T-helper 1 cell treated with Interleukin-12 subunit alpha and Interleukin-12 subunit beta and Interleukin-4 antibody, amounts not matched to agents 30 ng/mL and 1 ng/mL, for 36 hours (primary cell): Measurements from ENCODE around the gene CREB3L4. TPM values are rescaled to one million over a fixed set of nuclear protein-coding genes. Genes with fewer than 3 reads are reported as not detected.
"Not testable (repeated sequence)": the region's sequence is repeated elsewhere in the genome, so short reads cannot be mapped to it uniquely, and the experiment has no call there.

Source experiments
- intact Hi-C: fragments of 100-400 bp; cut with micrococcal nuclease; formaldehyde crosslinking; loops from one replicate; pipeline ENCODE4 v1.15.1; 2024
- total RNA-seq: library from RNA; stranded (reverse); gene quantifications from 2 replicates; pipeline ENCODE4 v1.2.3, GENCODE V29; 2022

CREB3L4 gene
- total RNA-seq, 1 donor from 2014 or later = 6.1 TPM

- intact Hi-C loops = loop anchor here (5.0 kb wide), 2 partner anchors 179 to 349 kb away; partner anchors contain the start of genes ATP8B2 and NUP210L
These were observed 10.7 kb downstream of the CREB3L4 start for GRCh38 chr1:153978274-153978909.

GRCh38 chr1:153979091-153979490, 11.4 kb downstream of the CREB3L4 start:
- intact Hi-C loops = loop anchor here (5.0 kb wide), 2 partner anchors 178 to 348 kb away; partner anchors contain the start of genes ATP8B2 and NUP210L

GRCh38 chr1:153981735-153982134, 14.0 kb downstream of the CREB3L4 start:
- intact Hi-C loops = not testable (repeated sequence)

GRCh38 chr1:153984123-153984894, 16.6 kb downstream of the CREB3L4 start:
- intact Hi-C loops = no loop called here

GRCh38 chr1:153985341-153985912, 17.7 kb downstream of the CREB3L4 start:
- intact Hi-C loops = no loop called here

- intact Hi-C loops = loop anchor here (1.0 to 2.0 kb wide), 12 partner anchors 9 to 413 kb away; partner anchors contain the start of genes CREB3L4, INTS3 and JTB
These were observed 18.4 kb downstream of the CREB3L4 start, which contains the start of gene RAB13 for GRCh38 chr1:153985941-153986761. Gene RAB13 (minus strand): TSS chr1:153986339. CDS start chr1:153986236, 103 bp downstream.

GRCh38 chr1:153987621-153988020, 19.9 kb downstream of the CREB3L4 start:
- intact Hi-C loops = loop anchor here (2.0 kb wide), 3 partner anchors 205 to 415 kb away; partner anchors contain the start of gene INTS3

GRCh38 chr1:153990468-153991150, 22.9 kb downstream of the CREB3L4 start, which contains the start of gene RPS27:
Gene RPS27 (plus strand): TSS chr1:153990762. CDS start chr1:153990797, 35 bp downstream.
- intact Hi-C loops = loop anchor here (1.0 to 5.0 kb wide), 17 partner anchors 13 to 458 kb away; partner anchors contain the start of genes CREB3L4, CRTC2, HAX1 and JTB

GRCh38 chr1:153991151-153991630, 23.5 kb downstream of the CREB3L4 start:
- intact Hi-C loops = loop anchor here (2.0 to 5.0 kb wide), 5 partner anchors 32 to 459 kb away; partner anchors contain the start of genes CRTC2 and UBAP2L

- intact Hi-C loops = loop anchor here (2.0 to 5.0 kb wide), 5 partner anchors 33 to 460 kb away; partner anchors contain the start of genes CRTC2 and UBAP2L
These were observed 24.1 kb downstream of the CREB3L4 start for GRCh38 chr1:153991806-153992205.

GRCh38 chr1:153995202-153995601, 27.5 kb downstream of the CREB3L4 start:
- intact Hi-C loops = no loop called here

- intact Hi-C loops = no loop called here
These were observed 27.9 kb downstream of the CREB3L4 start for GRCh38 chr1:153995640-153996039.

GRCh38 chr1:153996882-153997281, 29.2 kb downstream of the CREB3L4 start:
- intact Hi-C loops = not testable (repeated sequence)

GRCh38 chr1:154000420-154000819, 32.7 kb downstream of the CREB3L4 start:
- intact Hi-C loops = no loop called here

GRCh38 chr1:154006136-154006535, 38.4 kb downstream of the CREB3L4 start:
- intact Hi-C loops = no loop called here

GRCh38 chr1:154012129-154012528, 44.4 kb downstream of the CREB3L4 start:
- intact Hi-C loops = no loop called here

GRCh38 chr1:154012543-154012942, 44.8 kb downstream of the CREB3L4 start:
- intact Hi-C loops = not testable (repeated sequence)

- intact Hi-C loops = no loop called here
These were observed 46.6 kb downstream of the CREB3L4 start for GRCh38 chr1:154014154-154014907.

- intact Hi-C loops = no loop called here
These were observed 51.6 kb downstream of the CREB3L4 start for GRCh38 chr1:154019269-154019668.
